Measurements from ENCODE around the gene MYL3.

DNA sequence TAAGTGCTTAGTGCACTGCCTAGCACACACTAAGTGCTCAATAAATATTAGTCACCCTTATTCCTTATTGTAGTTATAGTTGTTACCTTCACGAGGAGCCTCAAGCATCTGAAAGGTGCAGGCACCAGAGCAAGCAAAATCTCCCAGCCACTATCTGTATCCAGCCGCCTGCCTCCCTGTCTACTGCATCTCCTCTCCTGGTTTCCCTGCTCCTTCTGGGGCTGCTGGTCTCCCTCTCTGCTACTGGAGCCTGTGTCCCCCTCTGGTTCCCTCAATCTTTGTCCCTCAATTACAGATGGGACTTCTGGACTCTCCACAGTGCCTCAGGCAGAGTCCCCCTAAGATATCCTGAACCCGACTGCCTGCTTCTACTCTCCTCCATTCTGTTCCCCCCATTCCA, 18.8 kb downstream of the MYL3 start:
- TF ChIP-seq, protein P1, sequence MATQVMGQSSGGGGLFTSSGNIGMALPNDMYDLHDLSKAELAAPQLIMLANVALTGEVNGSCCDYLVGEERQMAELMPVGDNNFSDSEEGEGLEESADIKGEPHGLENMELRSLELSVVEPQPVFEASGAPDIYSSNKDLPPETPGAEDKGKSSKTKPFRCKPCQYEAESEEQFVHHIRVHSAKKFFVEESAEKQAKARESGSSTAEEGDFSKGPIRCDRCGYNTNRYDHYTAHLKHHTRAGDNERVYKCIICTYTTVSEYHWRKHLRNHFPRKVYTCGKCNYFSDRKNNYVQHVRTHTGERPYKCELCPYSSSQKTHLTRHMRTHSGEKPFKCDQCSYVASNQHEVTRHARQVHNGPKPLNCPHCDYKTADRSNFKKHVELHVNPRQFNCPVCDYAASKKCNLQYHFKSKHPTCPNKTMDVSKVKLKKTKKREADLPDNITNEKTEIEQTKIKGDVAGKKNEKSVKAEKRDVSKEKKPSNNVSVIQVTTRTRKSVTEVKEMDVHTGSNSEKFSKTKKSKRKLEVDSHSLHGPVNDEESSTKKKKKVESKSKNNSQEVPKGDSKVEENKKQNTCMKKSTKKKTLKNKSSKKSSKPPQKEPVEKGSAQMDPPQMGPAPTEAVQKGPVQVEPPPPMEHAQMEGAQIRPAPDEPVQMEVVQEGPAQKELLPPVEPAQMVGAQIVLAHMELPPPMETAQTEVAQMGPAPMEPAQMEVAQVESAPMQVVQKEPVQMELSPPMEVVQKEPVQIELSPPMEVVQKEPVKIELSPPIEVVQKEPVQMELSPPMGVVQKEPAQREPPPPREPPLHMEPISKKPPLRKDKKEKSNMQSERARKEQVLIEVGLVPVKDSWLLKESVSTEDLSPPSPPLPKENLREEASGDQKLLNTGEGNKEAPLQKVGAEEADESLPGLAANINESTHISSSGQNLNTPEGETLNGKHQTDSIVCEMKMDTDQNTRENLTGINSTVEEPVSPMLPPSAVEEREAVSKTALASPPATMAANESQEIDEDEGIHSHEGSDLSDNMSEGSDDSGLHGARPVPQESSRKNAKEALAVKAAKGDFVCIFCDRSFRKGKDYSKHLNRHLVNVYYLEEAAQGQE (IDR thresholded peaks at IDR 0.05; ENCODE audit: insufficient replicate concordance, low read depth) = no peak
- TF ChIP-seq POLR2AphosphoS5 (IDR thresholded peaks at IDR 0.05; ENCODE audit: low read depth) = no peak
- TF ChIP-seq, protein P2, sequence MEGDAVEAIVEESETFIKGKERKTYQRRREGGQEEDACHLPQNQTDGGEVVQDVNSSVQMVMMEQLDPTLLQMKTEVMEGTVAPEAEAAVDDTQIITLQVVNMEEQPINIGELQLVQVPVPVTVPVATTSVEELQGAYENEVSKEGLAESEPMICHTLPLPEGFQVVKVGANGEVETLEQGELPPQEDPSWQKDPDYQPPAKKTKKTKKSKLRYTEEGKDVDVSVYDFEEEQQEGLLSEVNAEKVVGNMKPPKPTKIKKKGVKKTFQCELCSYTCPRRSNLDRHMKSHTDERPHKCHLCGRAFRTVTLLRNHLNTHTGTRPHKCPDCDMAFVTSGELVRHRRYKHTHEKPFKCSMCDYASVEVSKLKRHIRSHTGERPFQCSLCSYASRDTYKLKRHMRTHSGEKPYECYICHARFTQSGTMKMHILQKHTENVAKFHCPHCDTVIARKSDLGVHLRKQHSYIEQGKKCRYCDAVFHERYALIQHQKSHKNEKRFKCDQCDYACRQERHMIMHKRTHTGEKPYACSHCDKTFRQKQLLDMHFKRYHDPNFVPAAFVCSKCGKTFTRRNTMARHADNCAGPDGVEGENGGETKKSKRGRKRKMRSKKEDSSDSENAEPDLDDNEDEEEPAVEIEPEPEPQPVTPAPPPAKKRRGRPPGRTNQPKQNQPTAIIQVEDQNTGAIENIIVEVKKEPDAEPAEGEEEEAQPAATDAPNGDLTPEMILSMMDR (IDR thresholded peaks at IDR 0.05; ENCODE audit: insufficient read depth, low read length) = no peak
- TF ChIP-seq SPI1 (IDR thresholded peaks at IDR 0.05; ENCODE audit: borderline replicate concordance, low read depth) = no peak
- TF ChIP-seq GABPA (IDR thresholded peaks at IDR 0.05; ENCODE audit: low read depth) = no peak
